HG02938 (cell line): ENCODE measurements around the gene KIAA0319L.
A peak's percentile ranks its signal among the peaks of the same experiment; 100 is the strongest.

Experiments used
- ATAC-seq: cut with Tn5 transposase; IDR thresholded peaks from one replicate; pipeline ENCODE4 v1.9.1; 2021; ENCODE audit warnings: mild to moderate bottlenecking, moderate library complexity; ENCODE audit not compliant: unreplicated experiment

The KIAA0319L gene

DNA sequence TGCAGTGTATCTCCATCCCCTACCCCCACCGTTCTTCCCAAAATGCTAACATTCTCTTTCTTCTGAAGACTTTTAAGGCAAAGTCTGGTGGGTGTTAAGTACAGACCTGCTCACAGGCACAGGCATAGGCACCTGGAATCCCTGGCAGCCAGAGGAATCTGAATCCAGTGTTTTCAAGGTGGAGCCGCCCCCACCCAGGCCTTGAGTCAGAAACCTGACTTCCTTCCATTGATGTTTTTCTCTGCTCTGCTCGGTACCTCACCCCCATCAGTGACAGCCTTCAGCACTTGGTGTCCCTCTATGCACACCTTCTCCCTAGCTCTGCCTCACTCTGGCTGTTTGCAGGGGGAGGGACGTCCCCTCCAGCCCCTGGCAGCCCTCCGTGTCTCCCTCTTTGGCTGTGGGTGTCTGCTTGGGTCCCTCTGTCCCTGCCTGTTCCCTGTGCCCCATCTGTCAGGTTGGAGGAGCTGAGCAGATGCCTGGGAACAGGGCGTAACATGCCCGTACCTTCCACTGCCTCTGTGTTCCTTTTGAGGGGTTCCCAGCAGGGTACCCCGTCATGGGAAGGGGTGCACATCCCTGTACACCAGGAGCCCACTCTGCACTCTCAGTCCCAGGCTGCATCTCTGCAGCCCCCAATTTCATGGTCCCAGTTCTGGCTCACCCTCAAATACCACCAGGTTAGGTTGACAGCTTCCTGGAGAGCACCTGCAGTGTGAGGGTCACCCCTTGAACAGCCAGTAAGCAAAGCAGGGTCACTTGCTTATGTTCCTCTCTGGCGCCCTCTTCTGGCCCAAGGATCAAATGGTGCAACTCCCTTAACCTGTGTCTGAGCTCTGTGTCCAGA is 7.1 kb upstream of the KIAA0319L start:
- no peak for ATAC-seq

DNA sequence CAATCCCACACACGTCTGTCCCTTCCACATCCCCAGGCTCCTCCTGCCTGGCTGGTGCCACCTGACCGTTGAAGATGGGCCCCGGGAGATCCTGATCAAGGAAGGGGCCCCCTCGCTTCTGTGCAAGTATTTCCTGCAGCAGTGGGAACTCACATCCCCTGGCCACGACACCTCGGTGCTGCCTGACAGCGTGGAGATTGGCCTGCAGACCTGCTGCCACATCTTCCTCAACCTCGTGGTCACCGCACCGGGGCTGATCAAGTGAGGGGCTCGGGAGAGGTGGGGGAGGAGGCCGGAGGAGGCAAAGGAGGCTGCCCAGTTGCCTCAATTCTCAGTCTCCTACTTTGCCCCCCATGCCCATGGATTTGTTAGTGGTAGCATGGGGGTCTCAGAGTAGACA is 6.0 kb upstream of the KIAA0319L start:
- ATAC-seq, result no peak

DNA sequence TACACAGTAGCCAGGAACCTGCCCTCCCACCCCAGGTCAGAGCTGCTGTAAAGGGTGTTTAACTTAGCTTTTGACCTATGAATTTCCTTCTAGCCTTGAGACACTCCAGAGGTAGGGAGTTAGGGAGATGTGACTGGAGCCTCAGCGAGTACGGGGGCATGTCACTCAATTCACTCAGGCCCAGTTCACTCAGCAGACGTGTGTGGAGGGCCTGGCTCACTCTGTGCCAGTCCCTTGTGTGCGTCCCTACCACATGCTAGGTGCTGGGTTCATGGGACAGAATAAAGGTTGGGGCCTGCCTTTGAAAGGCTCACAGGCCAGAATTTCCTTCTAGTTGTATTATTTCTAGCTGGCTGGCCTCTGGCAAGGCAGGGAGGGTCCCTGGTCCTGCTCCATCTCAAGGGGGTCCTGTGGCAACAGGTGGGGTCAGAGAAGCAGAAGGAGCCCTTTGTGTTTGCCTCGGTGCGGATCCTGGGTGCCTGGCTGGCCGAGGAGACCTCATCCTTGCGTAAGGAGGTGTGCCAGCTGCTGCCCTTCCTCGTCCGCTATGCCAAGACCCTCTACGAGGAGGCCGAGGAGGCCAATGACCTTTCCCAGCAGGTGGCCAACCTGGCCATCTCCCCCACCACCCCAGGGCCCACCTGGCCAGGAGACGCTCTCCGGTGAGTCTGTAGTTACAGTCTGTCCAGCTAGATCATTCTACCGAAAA is 4.9 kb upstream of the KIAA0319L start:
- no peak for ATAC-seq

- no peak for ATAC-seq
Measured at GRCh38 chr1:35561297-35561971, 4.2 kb upstream of the KIAA0319L start.

DNA sequence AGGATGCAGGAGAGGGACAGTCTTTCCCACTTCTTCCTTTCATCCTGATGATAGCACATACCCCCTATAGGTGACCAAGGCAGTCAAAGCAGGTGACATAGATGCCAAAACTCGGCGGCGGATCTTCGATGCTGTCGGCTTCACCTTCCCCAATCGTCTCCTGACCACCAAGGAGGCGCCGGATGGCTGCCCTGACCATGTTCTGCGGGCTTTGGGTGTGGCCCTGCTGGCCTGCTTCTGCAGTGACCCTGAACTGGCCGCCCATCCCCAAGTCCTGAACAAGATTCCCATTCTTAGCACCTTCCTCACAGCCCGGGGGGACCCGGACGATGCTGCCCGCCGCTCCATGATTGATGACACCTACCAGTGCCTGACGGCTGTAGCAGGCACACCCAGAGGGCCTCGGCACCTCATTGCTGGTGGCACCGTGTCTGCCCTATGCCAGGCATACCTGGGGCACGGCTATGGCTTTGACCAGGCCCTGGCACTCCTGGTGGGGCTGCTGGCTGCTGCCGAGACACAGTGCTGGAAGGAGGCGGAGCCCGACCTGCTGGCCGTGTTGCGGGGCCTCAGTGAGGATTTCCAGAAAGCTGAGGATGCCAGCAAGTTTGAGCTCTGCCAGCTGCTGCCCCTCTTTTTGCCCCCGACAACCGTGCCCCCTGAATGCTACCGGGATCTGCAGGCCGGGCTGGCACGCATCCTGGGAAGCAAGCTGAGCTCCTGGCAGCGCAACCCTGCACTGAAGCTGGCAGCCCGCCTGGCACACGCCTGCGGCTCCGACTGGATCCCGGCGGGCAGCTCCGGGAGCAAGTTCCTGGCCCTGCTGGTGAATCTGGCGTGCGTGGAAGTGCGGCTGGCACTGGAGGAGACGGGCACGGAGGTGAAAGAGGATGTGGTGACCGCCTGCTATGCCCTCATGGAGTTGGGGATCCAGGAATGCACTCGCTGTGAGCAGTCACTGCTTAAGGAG is 3.3 kb upstream of the KIAA0319L start:
- ATAC-seq, result no peak

- no peak for ATAC-seq
Measured at GRCh38 chr1:35559317-35559944, 2.2 kb upstream of the KIAA0319L start.

- no peak for ATAC-seq
Measured at GRCh38 chr1:35558374-35559316, 1.4 kb upstream of the KIAA0319L start.

- ATAC-seq, result peak; percentile 84
Measured at GRCh38 chr1:35557611-35558373, 589 bp upstream of the KIAA0319L start, which contains the start of gene NCDN. Gene NCDN (plus strand): TSS chr1:35557799. CDS start chr1:35558191, 392 bp downstream.

GRCh38 chr1:35556484-35557117 is 602 bp downstream of the KIAA0319L start:
- ATAC-seq, result peak; percentile 13

GRCh38 chr1:35555601-35556477 is 1.4 kb downstream of the KIAA0319L start:
- ATAC-seq, result no peak

GRCh38 chr1:35555212-35555584 is 2.0 kb downstream of the KIAA0319L start:
- no peak for ATAC-seq

- ATAC-seq, result no peak
Measured at GRCh38 chr1:35554266-35555211, 2.7 kb downstream of the KIAA0319L start.

GRCh38 chr1:35553851-35554250 is 3.4 kb downstream of the KIAA0319L start:
- no peak for ATAC-seq

GRCh38 chr1:35546614-35547013 is 10.6 kb downstream of the KIAA0319L start:
- ATAC-seq, result no peak

- no peak for ATAC-seq
Measured at GRCh38 chr1:35544976-35545375, 12.2 kb downstream of the KIAA0319L start.
